ENCODE results near the gene SIK2. TPM values are rescaled to one million over a fixed set of nuclear protein-coding genes. Genes with fewer than 3 reads are reported as not detected.

Gene SIK2
- total RNA-seq, 1 experiment from 2014 or later = 13.0 TPM

DNA sequence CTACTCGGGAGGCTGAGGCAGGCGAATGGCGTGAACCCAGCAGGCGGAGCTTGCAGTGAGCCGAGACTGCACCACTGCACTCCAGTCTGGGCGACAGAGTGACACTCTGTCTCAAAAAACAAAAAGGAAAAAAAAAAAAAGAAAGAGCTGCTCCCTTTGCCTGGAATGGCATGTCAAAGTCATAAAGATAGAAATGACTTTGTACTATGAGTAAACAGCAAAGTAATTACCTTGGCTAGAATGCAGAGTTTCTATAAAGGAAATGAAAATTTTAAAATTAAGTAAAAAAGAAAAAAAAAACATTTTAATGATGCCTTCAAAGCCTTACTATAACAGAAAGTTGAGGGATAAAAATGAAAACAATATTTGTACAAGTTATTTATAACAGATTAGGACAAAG, 153.8 kb downstream of the SIK2 start:
- BruUV-seq (replicated peaks) = no TSS peak
- no peak overlapping the region for H3K9ac ChIP-seq (ENCODE audit: low read length)
- H3K9me2 ChIP-seq (ENCODE audit: insufficient read depth) = no peaks in the 10 kb centered on the region
- RAD21 ChIA-PET (ENCODE audit: low non-redundant PET in 1 of 2, low total read pairs in 2 of 2, uncharacterized antibody in 2 of 2, unreplicated experiment in 2 of 2) = no interaction called here
- H3K79me2 ChIP-seq (ENCODE audit: insufficient read depth, low read length) = no peaks in the 10 kb centered on the region
- H3K4me1 ChIP-seq (ENCODE audit: control insufficient read depth in 1 of 2, insufficient read depth in 2 of 2, low read length in 2 of 2) = no peaks in the 10 kb centered on the region
- no peak for ATAC-seq
- no peaks in the 10 kb centered on the region for H4K20me1 ChIP-seq (ENCODE audit: insufficient read depth)
- no peaks in the 10 kb centered on the region for H3K9me3 ChIP-seq (ENCODE audit: control insufficient read depth in 1 of 2, insufficient read depth in 1 of 2, low read depth in 1 of 2, low read length in 2 of 2)
- H3K4me2 ChIP-seq (ENCODE audit: low read length) = no peak overlapping the region
- POLR2A ChIA-PET = interaction anchor here (0.7 kb wide), 1 partner anchor 180 kb away, joined by 5 read pairs; no protein-coding TSS in a partner anchor
- H3K27ac ChIP-seq (ENCODE audit: low read depth, low read length) = no peak overlapping the region
- CTCF ChIA-PET = no interaction called here
- H3K27me3 ChIP-seq (ENCODE audit: insufficient read depth, low read length) = no peaks in the 10 kb centered on the region
- peaks cover 37 to 44% of the 10 kb centered on the region in 2 experiments for H3K36me3 ChIP-seq (ENCODE audit: control insufficient read depth in 1 of 2, insufficient read depth in 2 of 2, low read length in 2 of 2)
- intact Hi-C loops (cut with micrococcal nuclease) = no loop called here
- H2AFZ ChIP-seq (ENCODE audit: low read depth, low read length, poor library complexity, severe bottlenecking) = no peak overlapping the region
- DNase-seq (ENCODE audit: low read depth, low spot score) = no peak
- TF ChIP-seq POLR2A (IDR thresholded peaks at IDR 0.05; ENCODE audit: borderline replicate concordance, extremely low read depth, insufficient read depth, insufficient read length) (no peak), ZFX (IDR thresholded peaks at IDR 0.05) (no peak), CBX3 (IDR thresholded peaks at IDR 0.05; ENCODE audit: low read depth) (no peak)
- H3K4me3 ChIP-seq (replicated peaks in 1 of 2; ENCODE audit: low read depth in 1 of 2, low read length in 2 of 2) = no peak overlapping the region

DNA sequence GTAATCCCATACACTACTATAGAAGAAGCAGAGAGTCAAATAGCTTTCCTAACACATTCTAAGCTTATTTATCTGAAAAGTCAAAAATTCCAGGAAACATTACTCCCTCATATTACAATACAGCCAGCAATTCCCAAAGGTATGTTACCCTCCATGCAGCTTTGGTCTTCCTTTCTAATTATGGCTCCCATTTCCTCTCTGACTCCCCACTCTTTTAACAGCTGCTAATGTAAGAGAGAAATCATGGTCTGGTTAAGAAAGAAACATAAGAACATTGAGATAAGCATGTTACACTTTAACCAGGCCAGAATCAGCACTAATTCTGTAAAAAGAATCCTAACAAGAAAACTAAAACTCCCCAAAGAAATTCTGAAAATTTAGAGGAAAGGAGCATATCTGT, 157.1 kb downstream of the SIK2 start:
- BruUV-seq (replicated peaks) = no TSS peak
- RAD21 ChIA-PET (ENCODE audit: low non-redundant PET in 1 of 2, low total read pairs in 2 of 2, uncharacterized antibody in 2 of 2, unreplicated experiment in 2 of 2) = no interaction called here
- ATAC-seq (no peak), DNase-seq (ENCODE audit: low read depth, low spot score) (no peak)
- Histone ChIP-seq H3K36me3 (ENCODE audit: control insufficient read depth in 1 of 2, insufficient read depth in 2 of 2, low read length in 2 of 2) (peaks cover 39 to 44% of the 10 kb centered on the region in 2 experiments; a peak in 3 of 4 replicates), H3K79me2 (ENCODE audit: insufficient read depth, low read length) (no peaks in the 10 kb centered on the region; the same call in 1 of the 2 replicates), H3K9ac (ENCODE audit: low read length) (no peak overlapping the region), H2AFZ (ENCODE audit: low read depth, low read length, poor library complexity, severe bottlenecking) (no peak overlapping the region), H3K27me3 (ENCODE audit: insufficient read depth, low read length) (no peaks in the 10 kb centered on the region), H3K4me3 (replicated peaks in 1 of 2; ENCODE audit: low read depth in 1 of 2, low read length in 2 of 2) (no peak overlapping the region), H3K9me3 (ENCODE audit: control insufficient read depth in 1 of 2, insufficient read depth in 1 of 2, low read depth in 1 of 2, low read length in 2 of 2) (no peaks in the 10 kb centered on the region), H4K20me1 (ENCODE audit: insufficient read depth) (no peaks in the 10 kb centered on the region), H3K4me1 (ENCODE audit: control insufficient read depth in 1 of 2, insufficient read depth in 2 of 2, low read length in 2 of 2) (no peaks in the 10 kb centered on the region), H3K4me2 (ENCODE audit: low read length) (no peak overlapping the region), H3K9me2 (ENCODE audit: insufficient read depth) (no peaks in the 10 kb centered on the region), H3K27ac (ENCODE audit: low read depth, low read length) (no peak overlapping the region)
- CTCF ChIA-PET = interaction anchor here (1.3 kb wide), 1 partner anchor 18 kb away, joined by 3 read pairs; no protein-coding TSS in a partner anchor
- intact Hi-C loops (cut with micrococcal nuclease) = no loop called here
- POLR2A ChIA-PET = no interaction called here
- TF ChIP-seq SRF (IDR thresholded peaks at IDR 0.05; ENCODE audit: low read depth) (no peak), ELF1 (IDR thresholded peaks at IDR 0.05; ENCODE audit: borderline replicate concordance, low read depth) (no peak), YY1 (IDR thresholded peaks at IDR 0.05; ENCODE audit: extremely low read depth, insufficient replicate concordance, low read depth, low read length) (no peak), POLR2AphosphoS5 (IDR thresholded peaks at IDR 0.05; ENCODE audit: low read depth, low read length) (no peak), ZNF274 (IDR thresholded peaks at IDR 0.05; ENCODE audit: low read depth, low read length) (no peak), CBX3 (IDR thresholded peaks at IDR 0.05; ENCODE audit: low read depth) (no peak), FOSL1 (IDR thresholded peaks at IDR 0.05; ENCODE audit: low read depth) (no peak), SIN3A (IDR thresholded peaks at IDR 0.05; ENCODE audit: low read depth) (no peak), RAD21 (IDR thresholded peaks at IDR 0.05; ENCODE audit: low read depth) (no peak), POLR2A (IDR thresholded peaks at IDR 0.05; ENCODE audit: borderline replicate concordance, extremely low read depth, insufficient read depth, insufficient read length) (no peak), CEBPB (IDR thresholded peaks at IDR 0.05; ENCODE audit: low read depth) (no peak), EZH2phosphoT487 (IDR thresholded peaks at IDR 0.05; ENCODE audit: borderline replicate concordance) (no peak), JUND (IDR thresholded peaks at IDR 0.05) (no peak), EZH2 (IDR thresholded peaks at IDR 0.05) (no peak), EGR1 (IDR thresholded peaks at IDR 0.05; ENCODE audit: low read depth) (no peak)
- TF ChIP-seq, protein P1, sequence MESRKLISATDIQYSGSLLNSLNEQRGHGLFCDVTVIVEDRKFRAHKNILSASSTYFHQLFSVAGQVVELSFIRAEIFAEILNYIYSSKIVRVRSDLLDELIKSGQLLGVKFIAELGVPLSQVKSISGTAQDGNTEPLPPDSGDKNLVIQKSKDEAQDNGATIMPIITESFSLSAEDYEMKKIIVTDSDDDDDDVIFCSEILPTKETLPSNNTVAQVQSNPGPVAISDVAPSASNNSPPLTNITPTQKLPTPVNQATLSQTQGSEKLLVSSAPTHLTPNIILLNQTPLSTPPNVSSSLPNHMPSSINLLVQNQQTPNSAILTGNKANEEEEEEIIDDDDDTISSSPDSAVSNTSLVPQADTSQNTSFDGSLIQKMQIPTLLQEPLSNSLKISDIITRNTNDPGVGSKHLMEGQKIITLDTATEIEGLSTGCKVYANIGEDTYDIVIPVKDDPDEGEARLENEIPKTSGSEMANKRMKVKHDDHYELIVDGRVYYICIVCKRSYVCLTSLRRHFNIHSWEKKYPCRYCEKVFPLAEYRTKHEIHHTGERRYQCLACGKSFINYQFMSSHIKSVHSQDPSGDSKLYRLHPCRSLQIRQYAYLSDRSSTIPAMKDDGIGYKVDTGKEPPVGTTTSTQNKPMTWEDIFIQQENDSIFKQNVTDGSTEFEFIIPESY (IDR thresholded peaks at IDR 0.05; ENCODE audit: extremely low read depth, insufficient replicate concordance, low read length) = no peak
- TF ChIP-seq, protein P2, sequence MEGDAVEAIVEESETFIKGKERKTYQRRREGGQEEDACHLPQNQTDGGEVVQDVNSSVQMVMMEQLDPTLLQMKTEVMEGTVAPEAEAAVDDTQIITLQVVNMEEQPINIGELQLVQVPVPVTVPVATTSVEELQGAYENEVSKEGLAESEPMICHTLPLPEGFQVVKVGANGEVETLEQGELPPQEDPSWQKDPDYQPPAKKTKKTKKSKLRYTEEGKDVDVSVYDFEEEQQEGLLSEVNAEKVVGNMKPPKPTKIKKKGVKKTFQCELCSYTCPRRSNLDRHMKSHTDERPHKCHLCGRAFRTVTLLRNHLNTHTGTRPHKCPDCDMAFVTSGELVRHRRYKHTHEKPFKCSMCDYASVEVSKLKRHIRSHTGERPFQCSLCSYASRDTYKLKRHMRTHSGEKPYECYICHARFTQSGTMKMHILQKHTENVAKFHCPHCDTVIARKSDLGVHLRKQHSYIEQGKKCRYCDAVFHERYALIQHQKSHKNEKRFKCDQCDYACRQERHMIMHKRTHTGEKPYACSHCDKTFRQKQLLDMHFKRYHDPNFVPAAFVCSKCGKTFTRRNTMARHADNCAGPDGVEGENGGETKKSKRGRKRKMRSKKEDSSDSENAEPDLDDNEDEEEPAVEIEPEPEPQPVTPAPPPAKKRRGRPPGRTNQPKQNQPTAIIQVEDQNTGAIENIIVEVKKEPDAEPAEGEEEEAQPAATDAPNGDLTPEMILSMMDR (IDR thresholded peaks at IDR 0.05 in 2 of 3, conservative IDR thresholded peaks at IDR 0.05 in 1 of 3; ENCODE audit: borderline replicate concordance in 1 of 3, insufficient read depth in 1 of 3, low read depth in 2 of 3, low read length in 2 of 3) = no peak
- TF ChIP-seq, protein P3, sequence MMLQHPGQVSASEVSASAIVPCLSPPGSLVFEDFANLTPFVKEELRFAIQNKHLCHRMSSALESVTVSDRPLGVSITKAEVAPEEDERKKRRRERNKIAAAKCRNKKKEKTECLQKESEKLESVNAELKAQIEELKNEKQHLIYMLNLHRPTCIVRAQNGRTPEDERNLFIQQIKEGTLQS (IDR thresholded peaks at IDR 0.05) = no peak

All from HCT116 (cell line).